NCI-H2171 (cell line): ENCODE results near the gene SORBS2.

Source experiments
- DNase-seq: peaks from one replicate; lab custom pipeline; 2025; lab: John Stamatoyannopoulos, UW

SORBS2 gene

DNA sequence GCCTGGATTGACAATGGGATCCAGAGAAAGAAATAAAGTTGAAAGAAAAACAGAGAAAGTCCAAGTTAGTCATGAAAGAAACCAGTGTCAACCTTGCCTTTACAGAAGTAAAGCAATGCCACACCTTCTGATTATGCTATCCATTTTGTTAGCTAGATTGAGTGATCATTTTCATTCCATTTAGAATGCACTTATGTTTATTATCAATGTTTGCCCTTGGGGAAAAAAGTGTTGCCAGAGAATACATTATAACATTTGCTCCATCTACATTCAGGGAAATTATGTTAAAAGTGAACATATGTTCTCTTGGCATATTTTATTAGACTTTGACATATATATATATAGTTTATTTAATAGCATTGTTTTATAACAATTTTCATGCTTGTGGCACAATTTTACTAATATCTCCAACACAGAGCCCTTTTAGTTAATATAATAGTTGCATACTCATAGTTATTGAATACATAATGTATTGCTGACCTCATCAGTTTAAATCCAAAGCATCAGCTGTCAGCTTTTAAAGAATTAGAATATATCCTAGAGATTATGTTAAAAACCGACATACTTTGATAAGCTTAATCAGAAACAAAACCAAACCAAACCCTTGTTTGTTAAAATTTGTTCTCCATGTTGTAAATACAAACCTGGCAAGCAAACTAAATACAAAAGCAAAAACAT, 134.2 kb downstream of the SORBS2 start:
- DNase-seq: no peak

DNA sequence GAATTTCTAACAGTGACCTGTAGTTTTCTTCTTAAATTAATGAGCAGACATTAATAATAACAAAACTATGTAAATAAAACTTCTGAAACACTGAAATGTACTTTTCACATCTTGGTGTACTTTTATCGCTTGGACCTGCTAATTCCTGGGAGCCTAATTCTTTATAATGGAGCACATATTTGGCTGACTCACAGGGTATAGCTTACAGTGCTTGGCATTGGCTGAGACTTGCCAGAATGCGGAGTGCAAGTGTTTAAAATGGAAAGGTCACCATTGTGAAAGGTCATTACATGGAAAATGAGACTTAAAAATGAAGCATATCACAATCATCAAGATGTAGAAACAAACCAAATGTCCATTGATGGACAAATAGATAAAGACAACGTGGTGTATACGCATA, 139.4 kb downstream of the SORBS2 start:
- no peak for DNase-seq

DNA sequence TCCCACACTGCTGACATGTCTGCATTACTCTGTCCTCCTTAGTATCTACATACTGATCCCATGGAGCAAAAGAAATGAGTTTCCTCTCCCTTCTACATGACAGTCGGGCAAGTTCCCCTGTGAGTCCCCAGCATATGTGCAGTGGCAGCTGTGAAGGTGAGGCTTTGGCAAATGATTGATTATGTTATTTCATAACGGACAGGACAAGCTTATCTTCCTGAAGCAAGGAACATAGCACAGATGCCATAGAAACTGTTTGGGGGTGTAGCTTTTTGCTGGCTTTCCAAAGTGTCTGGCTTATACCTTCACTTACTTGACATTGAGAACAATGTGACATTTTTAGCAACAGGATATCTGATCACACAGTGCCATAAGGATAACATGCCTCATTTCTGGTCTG, 139.8 kb downstream of the SORBS2 start:
- DNase-seq: no peak

DNA sequence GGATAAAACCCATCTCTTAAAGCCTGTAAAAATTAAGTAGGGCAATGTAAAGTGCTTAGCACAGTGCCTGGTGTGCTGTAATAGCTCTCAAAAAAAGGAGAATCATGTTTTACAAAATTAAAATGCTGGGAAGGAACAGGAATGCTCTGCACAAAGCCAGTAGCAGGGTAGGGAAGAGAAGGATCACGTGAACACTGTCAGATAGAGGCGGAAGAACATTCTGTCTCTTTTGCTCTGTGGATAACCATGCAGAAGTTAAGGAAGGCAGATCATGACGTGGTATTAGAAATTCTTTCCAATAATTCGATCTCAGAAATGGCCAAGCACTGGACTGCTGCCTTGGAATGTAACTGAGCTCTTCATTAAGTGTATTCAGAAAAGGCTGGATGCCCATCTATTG, 140.5 kb downstream of the SORBS2 start:
- DNase-seq: no peak

DNA sequence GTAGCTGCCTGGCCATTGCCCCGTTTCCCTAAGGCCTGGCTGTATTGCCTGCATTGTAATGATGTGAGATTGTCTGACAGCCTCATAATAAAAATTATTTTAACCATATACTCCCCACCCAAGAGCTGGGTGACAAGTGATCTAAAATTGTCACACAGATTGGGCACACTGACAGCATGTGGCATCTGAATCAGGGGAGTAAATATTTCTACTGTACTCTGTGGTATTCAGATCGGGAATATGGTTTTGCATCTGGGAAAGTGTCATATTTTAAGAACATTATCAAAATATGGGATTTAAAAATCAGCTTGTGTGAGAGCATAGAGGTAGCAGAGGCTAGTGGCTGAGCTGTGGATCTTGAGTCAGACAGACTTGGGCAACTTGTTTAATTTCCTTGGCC, 140.9 kb downstream of the SORBS2 start:
- DNase-seq: no peak

DNA sequence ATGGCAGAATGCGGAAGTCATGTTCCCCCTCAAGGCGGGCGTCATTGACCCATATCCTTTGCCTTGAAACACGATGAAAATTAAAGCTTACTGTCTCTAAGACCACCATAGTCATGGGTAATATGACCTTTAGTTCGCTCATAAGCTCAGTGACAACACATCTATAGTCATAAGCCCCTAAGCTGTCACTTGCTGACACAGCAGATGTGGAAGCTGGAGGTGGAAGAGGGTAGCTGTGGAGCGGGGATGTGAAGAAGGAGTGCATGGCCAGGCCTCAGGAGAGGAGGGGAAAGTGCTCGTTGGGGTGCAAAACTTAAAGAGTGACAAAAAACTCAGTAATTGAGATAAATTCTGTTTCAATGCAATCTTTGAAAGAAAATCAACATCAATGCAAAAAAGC, 142.7 kb downstream of the SORBS2 start:
- DNase-seq: no peak

DNA sequence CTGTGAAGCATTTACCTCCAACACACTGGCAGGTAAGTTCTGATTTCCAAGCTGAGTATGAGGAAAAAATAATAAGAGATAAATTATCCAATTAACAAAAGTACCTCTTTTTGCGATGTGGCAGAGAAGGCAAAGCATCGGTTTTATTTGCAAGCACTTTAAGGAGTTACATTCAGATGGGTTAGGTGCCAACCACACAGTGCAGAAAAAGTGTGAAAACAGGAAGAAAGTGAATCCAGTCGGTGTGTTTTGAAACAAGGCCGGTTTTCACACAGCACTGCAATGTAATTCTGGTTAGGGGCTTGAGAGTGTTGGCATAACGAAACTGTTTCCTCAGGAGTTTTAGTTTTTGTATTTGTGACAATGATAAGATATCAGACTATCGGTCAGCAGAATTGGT, 145.8 kb downstream of the SORBS2 start:
- DNase-seq: no peak

DNA sequence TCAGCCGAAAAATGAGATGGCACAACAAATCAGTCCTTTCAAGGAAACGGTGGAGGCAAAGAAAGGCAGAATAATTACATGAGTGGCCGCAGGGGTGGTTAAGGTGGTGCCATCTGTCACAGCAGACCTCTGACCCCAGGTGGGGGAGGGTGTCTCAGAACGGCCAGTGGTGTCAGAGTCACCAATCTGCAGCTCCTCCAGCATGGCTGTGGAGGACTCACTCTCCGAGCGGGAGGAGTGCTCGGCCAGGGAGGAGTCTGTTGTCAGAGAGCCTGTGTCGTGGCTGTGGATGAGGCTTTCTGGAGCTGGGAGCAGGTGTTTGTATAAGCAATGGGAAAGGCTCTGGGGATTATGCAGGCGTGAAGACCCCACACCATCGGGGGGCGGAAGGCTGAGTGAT, 146.3 kb downstream of the SORBS2 start:
- DNase-seq: peak; percentile 58

DNA sequence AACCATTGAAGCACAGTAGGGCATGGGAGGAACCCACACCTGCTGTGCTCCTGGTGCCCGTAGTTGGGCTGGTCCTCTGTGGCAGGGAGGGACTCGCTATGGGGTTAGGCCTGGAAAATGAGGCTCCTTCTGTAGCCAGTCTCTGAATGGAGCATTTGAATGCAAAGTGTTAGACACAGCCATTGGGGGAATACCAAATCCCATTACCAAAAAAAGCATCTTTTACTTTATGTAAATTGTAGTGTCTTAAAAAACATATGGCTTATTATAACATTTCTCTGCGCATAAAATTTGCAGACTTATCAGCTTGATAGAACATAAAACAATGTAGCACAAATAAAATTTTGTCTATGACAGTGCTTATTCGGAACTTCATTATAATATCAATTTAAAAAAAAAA, 147.5 kb downstream of the SORBS2 start:
- no peak for DNase-seq

DNA sequence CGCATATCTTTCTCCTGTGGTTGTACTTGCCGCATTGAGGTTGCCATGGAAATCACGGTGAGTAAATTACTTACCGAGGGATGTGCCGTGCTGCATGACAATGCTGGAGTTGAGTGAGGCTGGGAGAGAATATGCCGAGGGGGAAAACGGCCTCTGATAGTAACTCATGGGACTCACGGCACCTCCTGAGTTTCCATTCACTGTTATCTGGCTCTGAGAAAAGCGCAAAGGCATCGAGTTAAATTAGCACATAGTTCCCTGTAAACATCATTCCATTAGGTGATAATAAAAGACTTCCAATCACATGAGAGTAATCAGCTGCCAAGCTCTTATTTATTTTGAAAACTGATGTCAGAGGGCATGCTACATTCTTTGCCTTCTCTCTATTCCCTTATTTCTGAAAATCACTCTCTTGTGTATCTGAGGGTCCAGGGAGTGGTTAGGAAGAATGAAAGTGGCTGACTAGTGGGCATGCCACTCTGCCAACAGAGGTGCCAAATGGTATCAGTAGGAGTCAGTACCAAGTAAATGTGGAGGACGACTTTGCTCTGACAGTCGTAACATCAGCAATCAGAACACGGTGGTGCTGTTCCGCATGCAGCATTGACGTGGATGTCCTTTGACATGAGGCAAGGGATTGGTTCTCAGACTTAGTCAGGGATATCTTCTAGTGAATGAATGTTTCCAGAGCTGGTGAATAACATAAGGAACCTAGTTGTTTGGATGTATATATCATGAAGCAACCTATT, 149.8 kb downstream of the SORBS2 start:
- no peak for DNase-seq

DNA sequence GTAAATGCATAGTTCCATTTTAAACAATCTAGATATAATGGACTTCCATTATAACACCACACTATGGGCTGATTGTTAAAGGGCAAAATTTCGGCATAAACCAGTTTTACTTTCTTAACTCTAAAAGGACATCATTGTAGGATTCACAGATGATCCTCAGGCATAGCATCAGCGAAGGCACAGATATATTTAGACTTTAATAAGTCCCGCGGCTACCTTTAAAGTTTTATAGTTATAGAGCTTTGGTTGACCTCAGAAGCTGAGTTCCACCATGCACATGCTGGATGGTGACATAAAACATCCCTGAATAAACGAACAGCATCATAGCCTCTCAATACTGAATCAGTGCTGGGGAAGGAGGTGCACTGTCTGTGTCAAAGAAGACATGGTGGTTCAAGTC, 151.7 kb downstream of the SORBS2 start:
- DNase-seq: no peak

DNA sequence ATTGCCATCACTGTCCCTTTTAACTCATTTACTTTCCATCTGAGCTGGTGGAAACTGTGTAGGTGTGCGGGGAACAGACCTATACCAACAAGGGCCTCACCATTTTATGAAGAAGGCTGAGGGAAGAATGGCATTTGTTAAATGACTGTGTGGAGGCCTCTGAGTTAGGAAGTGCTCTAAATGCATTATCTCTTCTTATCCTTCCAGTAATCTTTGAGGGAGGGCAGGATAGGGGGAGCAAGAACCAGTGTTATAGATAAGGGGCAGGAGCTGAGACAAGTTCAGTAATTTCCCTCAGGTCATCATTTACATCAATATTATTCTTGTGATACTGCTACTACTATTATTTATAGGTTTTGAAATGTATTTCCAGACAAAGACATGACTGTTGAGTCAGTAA, 154.3 kb downstream of the SORBS2 start:
- DNase-seq: no peak

DNA sequence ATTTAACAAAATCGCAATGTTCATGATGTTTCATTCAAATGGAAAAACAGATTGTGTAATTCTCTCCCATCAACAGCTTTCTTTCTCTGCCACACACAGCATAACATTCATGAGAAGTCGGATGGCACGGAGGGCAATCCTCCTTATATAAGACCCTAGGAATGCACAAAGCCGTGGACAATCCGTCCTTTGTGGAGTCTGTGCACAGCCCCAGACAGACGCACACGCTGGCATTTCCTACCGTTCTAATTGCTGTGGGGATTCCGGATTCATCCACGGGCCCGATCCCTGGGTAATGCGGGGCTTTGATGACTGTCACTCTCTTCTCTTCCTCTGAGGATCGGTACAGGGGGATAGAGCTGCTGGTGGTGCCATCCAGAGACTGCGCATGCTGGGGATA, 154.8 kb downstream of the SORBS2 start:
- DNase-seq: no peak

DNA sequence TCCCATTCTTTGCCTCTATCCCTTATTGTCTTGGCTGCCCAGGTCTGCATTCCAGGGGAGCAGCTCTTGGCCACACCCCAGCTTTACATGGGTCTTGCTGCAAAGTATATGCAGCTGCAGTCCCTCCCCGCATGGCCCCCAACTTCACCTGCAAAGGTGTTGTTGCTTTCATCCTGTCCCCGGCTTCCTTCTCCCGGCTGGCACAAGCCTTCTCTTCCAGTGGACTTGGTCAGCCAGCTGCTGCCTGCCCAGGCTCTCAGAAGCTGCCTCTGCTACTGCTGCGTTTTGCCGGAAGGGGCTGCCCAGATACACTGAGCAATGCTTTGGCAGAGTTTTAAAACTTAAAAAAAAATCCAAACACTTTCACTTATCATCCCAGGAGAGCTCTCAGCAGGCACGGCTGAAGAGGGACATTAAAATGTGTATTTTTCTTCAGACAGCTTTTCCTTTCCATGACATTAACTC, 155.5 kb downstream of the SORBS2 start:
- DNase-seq: no peak

DNA sequence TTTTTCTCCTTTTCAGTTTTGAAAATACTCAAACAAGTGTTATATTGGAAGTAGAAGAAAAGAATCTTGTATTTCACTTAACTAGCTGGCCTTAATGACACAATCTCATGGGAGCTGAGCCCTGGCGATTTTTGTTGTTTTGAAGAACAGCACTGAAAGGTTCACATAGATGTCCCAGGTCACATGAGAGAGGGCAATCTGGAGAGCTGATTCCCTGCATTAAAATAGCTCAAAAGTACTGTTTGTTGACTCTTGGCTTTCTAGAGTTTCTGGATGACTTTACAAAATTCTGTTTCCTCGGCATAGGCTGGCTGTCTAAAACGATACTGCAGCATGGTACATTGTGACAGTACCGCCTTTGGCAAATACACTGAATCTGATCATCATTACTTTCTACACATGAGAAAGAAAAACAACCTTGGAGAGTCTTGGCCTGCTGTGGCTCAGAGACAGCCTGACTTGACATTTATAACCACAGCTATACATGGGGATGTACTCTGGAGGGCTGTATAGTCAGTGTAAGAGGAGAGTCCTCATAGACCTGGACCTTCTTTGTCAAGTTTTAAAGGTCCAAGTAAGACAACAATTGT, 156.9 kb downstream of the SORBS2 start:
- no peak for DNase-seq

DNA sequence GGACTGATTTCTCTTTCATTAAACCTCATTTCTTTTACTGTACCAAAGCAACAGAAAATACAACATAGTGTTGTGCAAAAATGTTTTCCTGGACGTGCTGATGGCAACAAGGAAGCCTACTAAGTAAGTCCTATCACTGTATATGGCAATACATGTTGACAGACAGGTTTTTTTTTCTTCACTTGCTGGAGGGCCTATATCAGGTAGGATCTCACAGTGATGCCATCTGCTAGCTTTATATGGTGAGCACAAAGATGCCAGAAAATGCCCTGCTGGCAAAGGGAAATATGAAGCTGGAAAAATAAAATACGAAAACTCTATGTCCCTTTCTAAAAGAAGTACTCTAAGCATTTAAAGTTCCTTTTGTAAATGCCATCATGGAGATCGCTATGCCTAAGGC, 157.7 kb downstream of the SORBS2 start:
- peak; percentile 38 for DNase-seq

DNA sequence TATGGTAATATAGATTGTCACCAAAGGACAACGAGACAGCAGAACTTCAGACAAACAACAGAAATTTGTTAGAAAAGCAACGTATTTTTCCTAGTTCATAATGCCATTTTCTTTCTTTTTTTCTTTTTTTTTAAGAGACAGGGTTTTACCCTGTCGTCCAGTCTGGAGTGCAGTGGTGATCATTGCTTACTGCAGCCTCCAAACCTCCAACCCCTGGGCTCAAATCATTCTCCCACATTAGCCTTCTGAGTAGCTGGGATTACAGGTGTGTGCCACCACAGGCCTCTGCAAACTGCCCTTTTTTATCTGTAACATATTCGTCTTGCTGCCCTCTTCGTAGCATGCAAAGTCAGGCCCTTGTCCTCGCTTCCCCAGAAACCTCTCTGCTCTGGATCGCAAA, 160.1 kb downstream of the SORBS2 start:
- DNase-seq: no peak

DNA sequence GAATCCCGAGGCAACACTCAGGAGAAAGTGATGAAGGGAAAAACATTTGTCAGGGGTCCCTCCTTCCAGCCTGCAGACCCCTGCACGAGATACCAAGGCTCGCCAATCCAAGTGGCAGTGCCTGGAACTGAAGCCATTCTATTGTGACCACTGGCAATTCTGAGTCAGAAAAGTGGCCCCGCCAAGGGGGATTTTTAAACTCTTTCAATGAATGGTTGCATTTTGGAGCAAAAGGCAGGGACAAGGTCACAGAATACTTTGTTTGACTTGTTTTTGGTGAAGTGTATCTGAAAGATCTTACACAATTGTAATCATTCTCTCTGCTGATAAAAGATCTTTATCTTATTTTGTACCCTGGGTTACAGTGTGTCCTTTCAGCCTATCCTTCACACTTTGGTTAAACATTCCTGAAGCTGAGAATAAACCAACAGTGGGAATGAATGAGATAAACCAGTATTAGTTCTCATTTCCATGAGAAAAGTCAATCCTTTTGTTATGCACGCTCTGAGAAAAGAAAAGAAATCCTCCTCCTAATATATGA, 160.8 kb downstream of the SORBS2 start:
- DNase-seq: no peak

DNA sequence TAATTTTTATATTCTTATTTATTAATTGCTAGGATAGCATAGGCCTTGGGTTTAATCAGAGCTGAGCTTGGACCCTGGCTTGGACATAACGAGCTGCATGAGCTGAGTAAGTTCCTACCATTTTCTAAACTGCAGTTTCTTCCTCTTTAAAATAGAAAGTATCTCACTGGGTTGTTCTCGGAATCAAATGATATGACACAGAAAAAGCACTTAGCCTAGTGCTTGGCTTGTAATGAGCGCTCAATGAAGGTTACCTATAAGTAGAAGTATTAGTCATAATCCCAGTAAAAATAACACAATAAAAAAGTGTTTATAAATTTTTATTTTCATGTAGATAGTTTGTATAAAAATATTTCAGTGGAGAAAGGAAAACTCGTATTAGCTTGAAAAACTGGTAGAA, 163.4 kb downstream of the SORBS2 start:
- no peak for DNase-seq

DNA sequence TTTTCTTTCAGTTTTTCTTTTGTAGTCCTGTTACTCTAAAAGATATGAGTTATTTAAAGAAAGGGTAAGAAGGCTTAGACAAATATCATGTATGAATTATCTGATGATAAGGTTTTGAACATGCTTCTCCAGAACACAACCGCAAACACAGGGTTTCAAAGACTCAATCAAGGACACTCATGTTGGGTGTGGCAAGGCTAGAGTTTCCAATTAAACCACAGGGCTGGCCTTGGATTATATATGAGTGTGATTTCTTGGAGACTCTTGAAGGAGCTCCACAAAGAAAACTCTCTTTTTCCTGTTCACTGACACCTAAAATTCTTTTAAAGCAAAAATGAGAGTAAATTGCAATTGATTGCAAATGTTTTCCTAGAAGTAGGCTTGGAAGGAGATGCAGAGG, 166.6 kb downstream of the SORBS2 start:
- DNase-seq: no peak

DNA sequence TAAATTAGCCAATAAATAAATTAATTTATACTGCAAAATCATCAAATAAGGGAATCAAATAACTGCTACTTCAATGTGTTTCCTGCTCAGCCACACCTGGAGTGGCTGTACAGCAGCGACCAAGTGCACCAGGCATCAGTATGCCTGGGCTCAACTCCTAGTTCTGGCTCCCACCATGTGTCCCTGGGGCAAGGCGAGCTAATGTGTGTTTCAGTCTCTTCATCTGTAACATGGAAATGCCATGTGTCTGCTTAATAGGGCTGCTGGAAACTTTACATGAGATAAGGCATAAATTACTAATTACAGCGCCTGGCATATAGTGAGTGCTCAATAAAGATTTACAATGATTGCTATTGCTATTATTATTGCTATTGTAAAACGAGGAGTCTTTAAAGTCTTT, 167.6 kb downstream of the SORBS2 start:
- no peak for DNase-seq

DNA sequence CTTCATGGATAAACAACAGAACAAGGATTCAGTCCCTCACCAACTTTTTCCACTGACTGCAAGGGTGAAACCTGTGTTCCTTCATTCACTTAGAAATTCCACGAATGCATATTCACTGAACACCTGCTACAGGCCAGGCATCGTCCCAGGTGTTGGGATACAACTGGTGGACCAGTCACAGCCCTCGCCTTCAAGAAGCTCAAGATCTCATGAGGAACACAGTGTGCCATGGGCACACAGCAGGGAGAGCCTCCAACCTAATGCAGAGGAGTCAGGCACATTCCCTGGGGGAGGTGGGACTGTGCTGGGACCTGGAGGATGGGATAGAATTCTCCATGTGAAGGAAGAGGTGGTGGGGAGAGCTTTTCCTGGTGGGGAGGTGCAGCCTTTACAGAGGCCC, 169.1 kb downstream of the SORBS2 start:
- DNase-seq: no peak
